Mucosa of descending colon (tissue), 3 donors: ENCODE results near the gene LRRC25. TPM values are rescaled to one million over a fixed set of nuclear protein-coding genes. Genes with fewer than 3 reads are reported as not detected.

Experiments used
- ATAC-seq: fragments of 200-7000 bp; cut with Tn5 transposase; one replicate; pipeline ENCODE4 v1.9.1; 2020; ENCODE audit warnings: mild to moderate bottlenecking, moderate library complexity
- DNase-seq, 3 donors: peaks; one replicate each; pipeline ENCODE4 v3.0.0-alpha.2; 2020
- H3K36me3 ChIP-seq: fragments of 200-600 bp; one replicate; pipeline ENCODE4 v1.8.0; 2021; ENCODE audit warnings: low read depth, mild to moderate bottlenecking
- H3K4me1 ChIP-seq: fragments of 200-600 bp; one replicate; pipeline ENCODE4 v1.8.0; 2021; ENCODE audit warnings: low read depth, mild to moderate bottlenecking
- H3K4me3 ChIP-seq: fragments of 200-600 bp; one replicate; pipeline ENCODE4 v1.8.0; 2021; ENCODE audit warnings: mild to moderate bottlenecking
- H3K9me3 ChIP-seq: fragments of 200-600 bp; one replicate; pipeline ENCODE4 v1.8.0; 2021; ENCODE audit warnings: mild to moderate bottlenecking
- CTCF ChIP-seq: fragments of 200-600 bp; IDR thresholded peaks from one replicate; pipeline ENCODE4 v1.8.0; 2022; ENCODE audit warnings: antibody characterized with exemption, mild to moderate bottlenecking
- intact Hi-C, 2 donors: fragments of 100-400 bp; cut with DNase I in 1 of 2; cut with micrococcal nuclease in 1 of 2; formaldehyde crosslinking; loops; one replicate each; pipeline versions ENCODE4 v1.11.0 to v1.11.1; 2022; cut with DNase I, micrococcal nuclease
- total RNA-seq, 3 donors: library from RNA; stranded (reverse); fragmentation: NEBNext Ultra II Directional in 2 of 3; extraction: Animal tissue kit (Norgen Biotek cat#: 25700) in 2 of 3; gene quantifications; one replicate each; pipeline versions ENCODE4 v1.2.1 to v1.2.4, GENCODE V29; 2021 to 2023
- donor health status: DM: no; HTN: no; CAD: no; lungs with moderate emphysema.
- donor health status: DM: no; HTN: no; CAD: no.
- donor health status: DM: no; HTN: yes; CAD: no.

The LRRC25 gene
- total RNA-seq, 3 donors from 2014 or later = 2.1 to 8.8 (median 5.8) TPM

- Histone ChIP-seq H3K36me3 (no peaks in the 10 kb centered on the region), H3K4me1 (peaks cover 6% of the 10 kb centered on the region), H3K4me3 (no peak overlapping the region), H3K9me3 (no peaks in the 10 kb centered on the region)
- no peak for ATAC-seq
- no peak for DNase-seq
- TF ChIP-seq CTCF = no peak
- intact Hi-C loops = no loop called here
Observed at GRCh38 chr19:18396471-18397241, 766 bp downstream of the LRRC25 start.

GRCh38 chr19:18393836-18394235 is 3.6 kb downstream of the LRRC25 start:
- TF ChIP-seq CTCF = no peak
- ATAC-seq = peak; percentile 5
- no peaks in the 10 kb centered on the region for H3K9me3 ChIP-seq
- intact Hi-C loops = no loop called here
- no peak for DNase-seq
- peaks cover 6% of the 10 kb centered on the region for H3K4me1 ChIP-seq
- no peak overlapping the region for H3K4me3 ChIP-seq
- H3K36me3 ChIP-seq = no peaks in the 10 kb centered on the region

GRCh38 chr19:18392926-18393325 is 4.5 kb downstream of the LRRC25 start:
- ATAC-seq = no peak
- Histone ChIP-seq H3K4me1 (peaks cover 14% of the 10 kb centered on the region), H3K9me3 (no peaks in the 10 kb centered on the region), H3K4me3 (no peak overlapping the region), H3K36me3 (no peaks in the 10 kb centered on the region)
- no peak for DNase-seq
- intact Hi-C loops = no loop called here
- TF ChIP-seq CTCF = no peak

GRCh38 chr19:18392417-18392816 is 5.0 kb downstream of the LRRC25 start:
- H3K4me3 ChIP-seq = no peak overlapping the region
- intact Hi-C loops = no loop called here
- peaks cover 17% of the 10 kb centered on the region for H3K4me1 ChIP-seq
- H3K36me3 ChIP-seq = no peaks in the 10 kb centered on the region
- ATAC-seq (peak; percentile 23), DNase-seq (peak in 1 of 3 donors; percentile 69)
- no peaks in the 10 kb centered on the region for H3K9me3 ChIP-seq
- TF ChIP-seq CTCF = no peak

GRCh38 chr19:18391509-18392075 is 5.8 kb downstream of the LRRC25 start:
- no peak for ATAC-seq
- intact Hi-C loops = no loop called here
- H3K36me3 ChIP-seq = no peaks in the 10 kb centered on the region
- no peak for TF ChIP-seq CTCF
- no peaks in the 10 kb centered on the region for H3K9me3 ChIP-seq
- H3K4me3 ChIP-seq = no peak overlapping the region
- no peak for DNase-seq
- peaks cover 11% of the 10 kb centered on the region for H3K4me1 ChIP-seq
